WERI-Rb-1 (cell line): Measurements from ENCODE around the gene CRYBB1.

ENCODE experiments used
- DNase-seq: peaks from one replicate; pipeline ENCODE4 v3.0.0-alpha.2; 2020
- H3K27ac ChIP-seq: fragments of 250-450 bp; sonication (Bioruptor Pico); 2 replicates; pipeline ENCODE4 v1.5.1; 2020; ENCODE audit warnings: mild to moderate bottlenecking, moderate library complexity
- H3K27me3 ChIP-seq: fragments of 250-450 bp; sonication (Bioruptor Pico); 2 replicates; pipeline ENCODE4 v1.5.1; 2021; ENCODE audit warnings: mild to moderate bottlenecking, low read depth, moderate library complexity; ENCODE audit not compliant: insufficient read depth, severe bottlenecking
- H3K36me3 ChIP-seq: fragments of 250-450 bp; sonication (Bioruptor Pico); 2 replicates; pipeline ENCODE4 v1.5.1; 2020; ENCODE audit warnings: mild to moderate bottlenecking, moderate library complexity
- H3K4me3 ChIP-seq: 2 replicates; pipeline ENCODE4 v1.5.1; 2011; ENCODE audit warnings: low read depth, mild to moderate bottlenecking, control low read depth, low read length
- H3K9me3 ChIP-seq: fragments of 250-450 bp; sonication (Bioruptor Pico); 2 replicates; pipeline ENCODE4 v1.5.1; 2021; ENCODE audit warnings: mild to moderate bottlenecking, moderate library complexity; ENCODE audit not compliant: severe bottlenecking
- TF ChIP-seq, protein P1 (sequence below): IDR thresholded peaks from 2 replicates; pipeline ENCODE4 v1.5.1; 2011; ENCODE audit warnings: low read depth, mild to moderate bottlenecking, control low read depth, inconsistent platforms, low read length

Gene CRYBB1

DNA sequence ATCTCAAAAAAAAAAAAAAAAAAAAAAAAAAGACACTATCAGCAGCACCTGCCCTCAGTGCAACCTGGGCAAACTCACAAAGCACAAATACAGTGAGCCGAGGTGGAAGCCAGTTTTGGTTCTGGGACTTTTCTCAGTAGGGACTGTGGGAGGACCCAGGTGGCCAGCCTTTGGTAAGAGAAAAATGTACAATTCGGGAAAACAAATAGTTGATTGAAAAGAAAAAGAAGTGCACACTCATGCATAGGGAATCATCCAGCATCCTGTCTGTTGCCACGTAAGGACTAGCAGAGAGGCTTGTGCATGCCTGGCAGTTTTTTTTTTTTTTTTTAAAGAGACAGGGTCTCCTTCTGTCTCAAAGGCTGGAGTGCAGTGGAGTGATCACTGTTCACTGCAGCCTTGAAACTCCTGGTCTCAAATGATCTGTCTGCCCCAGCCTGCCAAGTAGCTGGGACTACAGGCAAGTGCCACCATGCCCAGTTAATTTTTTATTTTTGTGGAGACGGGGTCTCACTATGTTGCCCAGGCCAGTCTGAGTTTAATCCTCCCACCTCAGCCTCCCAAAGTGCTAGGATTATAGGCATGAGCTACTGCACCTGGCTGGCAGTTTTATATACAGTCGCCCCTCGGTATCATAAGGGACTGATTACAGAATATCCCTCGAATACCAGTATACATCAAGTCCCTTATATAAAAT, 64.6 kb downstream of the CRYBB1 start:
- Histone ChIP-seq H3K27ac (no peak overlapping the region), H3K9me3 (no peaks in the 10 kb centered on the region), H3K27me3 (no peaks in the 10 kb centered on the region), H3K4me3 (no peak overlapping the region), H3K36me3 (no peaks in the 10 kb centered on the region)
- no peak for DNase-seq
- TF ChIP-seq, protein P1, sequence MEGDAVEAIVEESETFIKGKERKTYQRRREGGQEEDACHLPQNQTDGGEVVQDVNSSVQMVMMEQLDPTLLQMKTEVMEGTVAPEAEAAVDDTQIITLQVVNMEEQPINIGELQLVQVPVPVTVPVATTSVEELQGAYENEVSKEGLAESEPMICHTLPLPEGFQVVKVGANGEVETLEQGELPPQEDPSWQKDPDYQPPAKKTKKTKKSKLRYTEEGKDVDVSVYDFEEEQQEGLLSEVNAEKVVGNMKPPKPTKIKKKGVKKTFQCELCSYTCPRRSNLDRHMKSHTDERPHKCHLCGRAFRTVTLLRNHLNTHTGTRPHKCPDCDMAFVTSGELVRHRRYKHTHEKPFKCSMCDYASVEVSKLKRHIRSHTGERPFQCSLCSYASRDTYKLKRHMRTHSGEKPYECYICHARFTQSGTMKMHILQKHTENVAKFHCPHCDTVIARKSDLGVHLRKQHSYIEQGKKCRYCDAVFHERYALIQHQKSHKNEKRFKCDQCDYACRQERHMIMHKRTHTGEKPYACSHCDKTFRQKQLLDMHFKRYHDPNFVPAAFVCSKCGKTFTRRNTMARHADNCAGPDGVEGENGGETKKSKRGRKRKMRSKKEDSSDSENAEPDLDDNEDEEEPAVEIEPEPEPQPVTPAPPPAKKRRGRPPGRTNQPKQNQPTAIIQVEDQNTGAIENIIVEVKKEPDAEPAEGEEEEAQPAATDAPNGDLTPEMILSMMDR: no peak

DNA sequence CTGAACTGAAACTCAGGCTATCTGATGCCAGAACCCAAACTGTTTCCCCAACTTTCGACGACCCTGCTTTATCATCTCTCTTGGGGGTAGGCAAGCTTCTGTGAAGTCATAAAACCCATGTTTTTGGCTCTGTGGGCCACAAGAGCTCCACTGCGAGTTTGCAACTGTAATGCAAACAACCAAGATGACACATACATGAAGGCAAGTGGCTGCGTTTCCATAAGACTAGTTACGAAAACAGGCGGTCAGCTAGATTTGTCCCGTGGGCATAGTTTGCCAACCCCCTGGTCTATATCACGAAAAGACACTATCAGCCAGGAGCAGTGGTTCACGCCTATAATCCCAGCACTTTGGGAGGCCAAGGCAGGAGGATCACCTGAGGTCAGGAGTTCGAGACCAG, 65.4 kb downstream of the CRYBB1 start:
- H3K36me3 ChIP-seq: no peaks in the 10 kb centered on the region
- no peaks in the 10 kb centered on the region for H3K27me3 ChIP-seq
- no peak overlapping the region for H3K4me3 ChIP-seq
- H3K27ac ChIP-seq: no peak overlapping the region
- no peak for DNase-seq
- TF ChIP-seq, protein P1: no peak
- H3K9me3 ChIP-seq: no peaks in the 10 kb centered on the region

DNA sequence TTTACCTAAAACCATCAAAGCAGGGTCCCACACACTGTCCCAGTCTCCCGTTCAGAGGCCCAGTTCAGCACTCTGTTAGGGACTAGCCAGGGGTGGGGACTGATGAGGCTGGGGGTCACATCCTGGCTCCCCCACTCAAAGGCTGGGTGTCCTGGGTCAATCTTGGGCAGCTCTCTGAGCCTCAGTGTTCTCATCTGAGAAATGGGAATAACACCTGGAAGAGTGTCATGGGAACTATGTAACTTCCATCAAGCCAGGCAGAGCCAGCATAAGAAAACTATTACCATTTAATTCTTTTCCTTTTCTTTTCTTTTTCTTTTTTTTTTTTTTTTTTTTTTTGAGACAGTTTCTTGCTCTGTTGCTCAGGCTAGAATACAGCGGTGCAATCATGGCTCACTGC, 66.3 kb downstream of the CRYBB1 start:
- Histone ChIP-seq H3K9me3 (no peaks in the 10 kb centered on the region), H3K27ac (no peak overlapping the region), H3K27me3 (no peaks in the 10 kb centered on the region), H3K4me3 (no peak overlapping the region), H3K36me3 (no peaks in the 10 kb centered on the region)
- no peak for DNase-seq
- TF ChIP-seq, protein P1: no peak

DNA sequence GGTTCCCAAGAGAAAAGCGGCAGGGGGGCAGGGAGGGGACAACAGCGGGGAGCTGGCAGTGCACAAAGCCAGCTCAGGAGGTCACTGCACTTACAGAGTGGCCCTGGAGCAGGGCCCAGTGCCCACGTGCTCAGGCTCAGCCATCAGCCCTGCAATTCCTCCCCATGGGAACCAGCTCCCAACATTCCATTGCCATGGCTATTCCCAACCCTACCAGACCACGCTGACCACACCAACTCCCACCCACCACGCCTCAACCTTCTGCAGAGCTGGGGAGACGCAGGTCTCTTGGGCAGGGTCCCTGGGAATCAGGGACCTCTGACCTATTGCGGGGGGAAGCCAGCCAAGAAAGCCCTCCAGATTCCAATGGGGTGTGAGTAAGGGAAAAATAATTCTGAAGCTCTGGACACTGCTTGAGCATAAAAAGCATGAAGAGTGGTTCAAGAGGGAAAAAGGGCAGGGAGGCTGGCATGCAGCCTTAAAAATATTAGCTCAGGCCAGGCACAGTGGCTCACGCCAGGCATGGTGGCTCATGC, 67.3 kb downstream of the CRYBB1 start:
- Histone ChIP-seq H3K4me3 (no peak overlapping the region), H3K9me3 (no peaks in the 10 kb centered on the region), H3K36me3 (no peaks in the 10 kb centered on the region), H3K27ac (no peak overlapping the region), H3K27me3 (no peaks in the 10 kb centered on the region)
- TF ChIP-seq, protein P1: no peak
- no peak for DNase-seq

DNA sequence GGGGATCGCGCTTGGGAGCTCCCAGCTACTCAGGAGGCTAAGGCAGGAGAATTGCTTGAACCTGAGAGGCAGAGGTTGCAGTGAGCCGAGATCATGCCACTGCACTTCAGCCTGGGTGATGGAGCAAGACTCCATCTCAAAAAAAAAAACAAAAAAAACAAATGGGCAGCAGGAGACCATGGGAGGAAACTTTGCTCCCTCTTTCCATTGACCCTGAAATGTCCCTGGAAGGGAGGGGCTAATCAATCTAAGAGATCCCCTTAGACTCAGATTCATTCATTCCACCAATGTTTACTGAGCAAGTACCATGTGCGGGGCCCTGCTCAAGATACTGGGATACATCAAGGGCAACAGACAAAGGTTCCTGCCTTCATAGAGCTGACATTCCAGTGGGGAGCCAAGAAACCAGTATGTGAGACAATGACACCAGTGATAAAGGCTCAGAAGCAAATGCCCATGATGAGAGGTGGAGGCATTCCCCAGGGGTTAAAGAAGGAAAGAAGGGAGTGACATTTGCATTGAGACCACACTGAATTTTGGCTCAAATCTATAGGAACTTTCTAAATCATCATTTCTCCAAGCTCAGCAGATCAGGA, 67.8 kb downstream of the CRYBB1 start:
- no peaks in the 10 kb centered on the region for H3K9me3 ChIP-seq
- H3K27ac ChIP-seq: no peak overlapping the region
- H3K36me3 ChIP-seq: no peaks in the 10 kb centered on the region
- H3K4me3 ChIP-seq: no peak overlapping the region
- H3K27me3 ChIP-seq: no peaks in the 10 kb centered on the region
- DNase-seq: no peak
- TF ChIP-seq, protein P1: no peak
